GM18861 (cell line): ENCODE measurements around the gene HKDC1.
"Not testable (repeated sequence)": the region's sequence is repeated elsewhere in the genome, so short reads cannot be mapped to it uniquely, and the experiment has no call there.

ENCODE experiments used
- ATAC-seq: cut with Tn5 transposase; IDR thresholded peaks from one replicate; pipeline ENCODE4 v1.9.1; 2021; ENCODE audit not compliant: unreplicated experiment

Gene HKDC1, protein sequence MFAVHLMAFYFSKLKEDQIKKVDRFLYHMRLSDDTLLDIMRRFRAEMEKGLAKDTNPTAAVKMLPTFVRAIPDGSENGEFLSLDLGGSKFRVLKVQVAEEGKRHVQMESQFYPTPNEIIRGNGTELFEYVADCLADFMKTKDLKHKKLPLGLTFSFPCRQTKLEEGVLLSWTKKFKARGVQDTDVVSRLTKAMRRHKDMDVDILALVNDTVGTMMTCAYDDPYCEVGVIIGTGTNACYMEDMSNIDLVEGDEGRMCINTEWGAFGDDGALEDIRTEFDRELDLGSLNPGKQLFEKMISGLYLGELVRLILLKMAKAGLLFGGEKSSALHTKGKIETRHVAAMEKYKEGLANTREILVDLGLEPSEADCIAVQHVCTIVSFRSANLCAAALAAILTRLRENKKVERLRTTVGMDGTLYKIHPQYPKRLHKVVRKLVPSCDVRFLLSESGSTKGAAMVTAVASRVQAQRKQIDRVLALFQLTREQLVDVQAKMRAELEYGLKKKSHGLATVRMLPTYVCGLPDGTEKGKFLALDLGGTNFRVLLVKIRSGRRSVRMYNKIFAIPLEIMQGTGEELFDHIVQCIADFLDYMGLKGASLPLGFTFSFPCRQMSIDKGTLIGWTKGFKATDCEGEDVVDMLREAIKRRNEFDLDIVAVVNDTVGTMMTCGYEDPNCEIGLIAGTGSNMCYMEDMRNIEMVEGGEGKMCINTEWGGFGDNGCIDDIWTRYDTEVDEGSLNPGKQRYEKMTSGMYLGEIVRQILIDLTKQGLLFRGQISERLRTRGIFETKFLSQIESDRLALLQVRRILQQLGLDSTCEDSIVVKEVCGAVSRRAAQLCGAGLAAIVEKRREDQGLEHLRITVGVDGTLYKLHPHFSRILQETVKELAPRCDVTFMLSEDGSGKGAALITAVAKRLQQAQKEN

DNA sequence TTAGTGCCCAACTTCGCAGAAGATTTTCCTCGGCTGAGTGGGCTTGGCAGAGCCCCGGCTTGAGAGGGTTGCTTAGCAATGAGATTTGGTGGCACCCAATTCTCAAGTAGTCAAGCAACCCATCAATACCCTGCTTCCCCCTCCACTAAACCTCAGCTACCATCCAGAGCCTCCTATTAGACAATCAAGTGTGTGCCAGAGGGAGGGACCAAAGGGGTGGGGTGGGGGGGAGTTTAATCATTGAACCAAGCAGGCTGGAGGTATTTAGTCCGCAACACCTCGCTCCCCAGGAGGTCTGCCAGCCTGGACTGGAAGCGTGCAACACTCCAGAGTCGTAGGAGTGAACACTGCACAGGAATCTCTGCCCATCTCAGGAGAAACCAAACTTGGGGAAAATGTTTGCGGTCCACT, at the start of gene HKDC1:
Gene HKDC1 (plus strand): TSS at position 292 of the 411 bp plus-strand sequence. CDS start 104 bp downstream, at position 396.
- no peak for ATAC-seq

DNA sequence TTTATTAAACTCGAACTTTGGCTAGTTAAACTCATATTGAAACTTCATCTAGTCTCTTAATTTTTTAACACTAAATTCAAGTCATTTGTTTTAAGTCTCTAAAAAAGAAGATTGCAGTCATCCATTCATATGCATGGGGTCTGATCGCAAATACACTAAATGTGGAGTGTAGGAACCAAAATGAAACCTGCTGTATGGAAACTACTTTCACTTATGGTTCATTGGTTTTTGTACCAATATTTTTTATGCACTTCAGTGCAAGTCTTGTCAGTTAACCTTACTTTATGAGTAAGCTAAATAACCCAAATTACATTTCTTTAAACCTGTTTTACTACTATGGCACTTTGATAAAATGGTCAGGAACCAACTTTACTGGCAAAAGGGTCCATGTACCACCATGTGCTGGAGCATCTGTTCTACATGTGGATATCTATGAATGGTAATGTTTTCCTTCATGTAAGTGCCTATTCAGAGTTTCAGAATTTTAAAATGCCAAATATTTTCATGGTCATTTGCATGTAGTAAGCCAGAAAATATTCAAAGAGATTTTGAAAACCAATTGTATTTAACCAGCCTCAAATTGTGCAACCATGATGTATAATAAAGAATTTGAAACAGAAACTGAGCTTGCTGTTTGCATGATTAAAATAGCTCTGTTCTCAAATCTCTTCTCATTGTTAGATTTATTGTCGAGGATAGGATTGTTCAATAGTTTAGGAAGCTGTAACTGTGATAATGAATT, 47.7 kb upstream of the HKDC1 start:
- no peak for ATAC-seq

DNA sequence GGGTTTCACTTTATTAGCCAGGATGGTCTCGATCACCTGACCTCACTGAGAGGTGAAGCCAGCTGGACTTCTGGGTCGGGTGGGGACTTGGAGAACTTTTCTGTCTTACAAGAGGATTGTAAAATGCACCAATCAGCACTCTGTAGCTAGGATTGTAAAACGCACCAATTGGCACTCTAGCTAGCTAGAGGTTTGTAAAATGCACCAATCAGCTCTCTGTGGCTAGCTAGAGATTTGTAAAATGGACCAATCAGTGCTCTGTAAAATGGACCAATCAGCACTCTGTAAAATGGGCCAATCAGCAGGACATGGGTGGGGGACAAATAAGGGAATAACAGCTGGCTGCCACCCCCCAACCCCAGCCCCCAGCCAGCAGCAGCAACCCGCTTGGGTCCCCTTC, 44.8 kb upstream of the HKDC1 start:
- ATAC-seq, result not testable (repeated sequence)

DNA sequence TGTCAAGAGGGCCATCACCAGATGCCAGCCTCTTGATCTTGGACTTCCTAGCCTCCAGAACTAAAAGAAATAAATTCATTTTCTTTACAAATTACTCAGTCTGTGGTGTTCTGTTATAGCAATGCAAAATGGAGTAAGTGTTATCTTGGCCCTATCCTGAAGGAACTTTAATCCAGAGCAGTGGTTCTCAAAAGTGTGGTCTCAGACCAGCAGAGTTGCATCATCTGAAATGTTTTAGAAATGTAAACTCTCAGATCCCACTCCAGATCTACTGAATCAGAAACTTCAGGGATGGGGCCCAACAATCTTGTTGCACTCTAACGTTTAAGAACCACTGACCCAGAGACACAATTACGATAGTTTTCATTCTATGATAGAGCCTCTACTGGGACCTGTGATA, 43.3 kb upstream of the HKDC1 start:
- no peak for ATAC-seq

DNA sequence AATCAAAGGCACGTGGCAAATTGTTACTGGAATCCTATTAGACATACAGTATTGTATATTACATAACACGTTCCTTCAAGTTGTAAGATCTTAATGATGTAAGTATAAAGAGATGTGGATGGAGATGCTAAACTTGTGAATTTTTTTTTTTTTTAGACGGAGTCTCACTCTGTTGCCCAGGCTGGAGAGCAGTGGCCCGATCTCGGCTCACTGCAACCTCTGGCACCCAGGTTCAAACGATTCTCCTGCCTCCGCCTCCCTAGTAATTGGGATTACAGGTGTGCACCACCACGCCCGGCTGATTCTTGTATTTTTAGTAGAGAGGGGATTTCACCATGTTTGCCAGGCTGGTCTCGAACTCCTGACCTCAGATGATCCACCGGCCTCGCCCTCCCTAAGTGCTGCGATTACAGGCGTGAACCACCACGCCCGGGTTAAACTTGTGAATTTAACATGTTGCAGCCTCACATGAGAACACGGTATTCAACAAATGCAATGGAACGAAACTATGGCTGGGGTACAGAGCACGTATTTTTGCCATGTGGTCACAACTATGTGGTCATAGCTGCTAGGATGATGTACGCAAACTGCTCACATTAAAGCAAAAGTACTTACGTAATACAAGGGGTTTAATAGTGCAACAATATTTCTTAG, 40.9 kb upstream of the HKDC1 start:
- peak; percentile 28 for ATAC-seq

DNA sequence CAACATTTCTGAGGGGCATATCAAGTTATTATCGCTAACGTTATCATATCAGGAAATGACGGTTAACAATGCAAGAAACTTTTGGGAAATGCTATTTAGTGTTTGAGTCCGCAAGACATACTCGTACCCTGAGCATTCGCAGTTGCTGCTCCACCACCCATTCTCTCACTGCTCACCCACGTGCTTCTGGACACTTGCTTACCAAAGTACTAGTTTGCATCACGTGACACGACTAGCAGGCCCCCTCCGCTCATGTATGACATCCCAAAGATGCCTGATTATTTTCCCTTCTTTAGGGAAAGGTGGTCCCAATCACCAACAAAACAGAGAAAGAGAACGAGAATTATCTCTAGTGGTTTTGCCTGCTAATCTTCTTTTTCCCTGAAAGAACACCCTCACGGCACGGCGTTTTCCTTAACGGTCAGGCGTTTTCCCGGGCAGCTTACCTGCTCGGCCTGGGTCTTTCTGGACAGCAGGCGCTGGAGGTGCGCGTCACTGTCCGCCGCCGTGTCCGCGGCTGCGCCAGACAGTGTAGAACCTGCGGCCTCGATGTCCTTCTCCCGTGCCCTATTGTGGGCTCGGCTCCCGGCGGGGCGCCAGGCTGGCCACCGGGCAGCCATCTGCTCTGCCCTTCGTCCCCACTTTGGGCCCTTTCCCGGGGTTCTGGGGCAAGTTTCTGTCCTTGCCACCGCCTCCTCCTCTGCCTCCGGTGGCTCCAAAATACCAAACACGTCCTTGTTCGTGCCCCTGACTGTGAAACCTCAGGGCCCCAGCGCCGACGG, 40.2 kb upstream of the HKDC1 start, which contains the start of gene SUPV3L1:
Gene SUPV3L1 (plus strand): TSS at position 492 of the 782 bp plus-strand sequence. CDS start 58 bp downstream, at position 550.
- ATAC-seq, result peak; percentile 76

DNA sequence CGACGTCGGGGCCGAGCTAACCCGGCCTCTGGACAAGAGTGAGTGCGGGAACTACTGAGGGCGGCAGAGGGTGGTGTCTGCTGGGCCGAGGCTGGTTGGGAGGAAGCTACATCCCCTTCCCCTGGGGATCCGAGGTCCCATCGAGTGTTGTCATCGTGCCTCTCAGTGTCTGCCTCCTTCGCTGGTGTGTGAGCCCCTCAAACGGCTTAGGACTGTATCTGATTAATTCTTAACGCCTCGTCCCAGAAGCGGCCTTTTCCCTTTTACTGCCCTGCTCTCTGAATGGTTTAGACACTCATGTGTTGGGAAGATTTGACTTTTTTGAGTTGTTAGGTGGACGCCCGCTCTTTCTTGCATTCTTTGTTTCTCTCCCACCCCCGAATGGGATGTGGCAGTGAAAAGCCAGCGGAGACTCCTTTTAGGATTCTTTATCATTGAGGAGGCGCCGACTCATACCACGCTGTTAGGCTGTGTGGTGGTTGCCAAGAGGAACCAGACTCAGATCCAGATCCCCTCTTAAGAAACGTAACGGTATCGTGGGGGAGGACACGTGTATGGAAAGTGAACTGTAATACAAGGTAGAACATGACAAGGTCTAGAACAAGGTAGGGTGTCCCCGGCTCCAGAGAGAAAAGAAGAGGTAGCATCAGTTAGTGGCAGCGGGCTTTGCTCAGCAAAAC, 39.5 kb upstream of the HKDC1 start:
- no peak for ATAC-seq

DNA sequence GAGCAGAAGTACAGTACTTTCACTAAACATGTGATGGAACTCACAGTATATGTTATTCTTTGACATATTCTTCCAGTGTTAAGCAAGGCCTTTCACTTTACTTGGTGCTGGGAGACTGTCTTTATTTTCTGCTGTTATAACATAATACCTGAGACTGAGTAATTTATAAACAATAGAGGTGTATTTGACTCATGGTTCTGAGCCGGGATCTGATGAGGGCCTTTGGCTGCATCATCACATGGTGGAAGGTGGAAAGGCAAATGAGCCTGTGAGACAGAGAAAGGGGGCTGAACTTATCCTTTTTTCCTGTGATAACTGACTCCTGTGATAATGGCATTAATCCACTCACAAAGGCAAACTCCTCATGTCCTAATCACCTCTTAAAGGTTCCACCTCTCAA, 38.7 kb upstream of the HKDC1 start:
- ATAC-seq, result no peak

DNA sequence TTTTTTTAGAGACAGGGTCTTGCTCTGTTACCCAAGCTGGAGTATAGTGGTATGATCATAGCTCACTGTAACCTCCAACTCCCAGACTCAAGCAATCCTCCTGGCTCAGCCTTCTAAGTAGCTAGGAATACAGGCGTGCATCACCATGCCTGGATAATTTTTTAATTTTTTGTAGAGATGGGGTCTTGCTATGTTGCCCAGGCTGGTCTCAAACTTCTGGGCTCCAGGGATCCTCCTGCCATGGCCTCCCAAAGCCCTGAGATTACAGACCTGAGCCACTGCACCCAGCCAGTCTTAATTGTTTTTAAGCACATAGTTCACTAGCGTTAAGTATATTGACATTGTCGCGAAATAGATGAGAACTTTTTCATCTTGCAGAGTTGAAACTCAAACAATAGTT, 38.1 kb upstream of the HKDC1 start:
- ATAC-seq, result no peak

DNA sequence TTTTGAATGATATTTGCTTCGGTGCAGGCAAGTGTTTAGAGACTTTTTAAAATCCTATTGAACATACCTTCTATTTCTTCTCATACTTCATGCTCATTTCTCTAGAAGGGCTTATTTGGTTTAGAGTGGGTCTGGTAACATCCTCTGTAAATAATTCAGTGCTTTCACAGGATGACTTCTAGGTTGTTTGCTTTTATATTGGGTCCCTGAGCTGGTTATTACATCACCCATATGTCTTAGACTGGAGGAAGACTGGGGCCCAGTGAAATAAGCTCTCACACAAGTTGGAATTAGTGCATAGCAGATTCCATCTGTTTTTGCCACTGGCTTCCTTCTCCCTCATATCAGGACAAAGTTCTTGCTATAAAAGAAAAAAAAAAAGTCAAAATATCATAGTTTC, 33.6 kb upstream of the HKDC1 start:
- no peak for ATAC-seq

DNA sequence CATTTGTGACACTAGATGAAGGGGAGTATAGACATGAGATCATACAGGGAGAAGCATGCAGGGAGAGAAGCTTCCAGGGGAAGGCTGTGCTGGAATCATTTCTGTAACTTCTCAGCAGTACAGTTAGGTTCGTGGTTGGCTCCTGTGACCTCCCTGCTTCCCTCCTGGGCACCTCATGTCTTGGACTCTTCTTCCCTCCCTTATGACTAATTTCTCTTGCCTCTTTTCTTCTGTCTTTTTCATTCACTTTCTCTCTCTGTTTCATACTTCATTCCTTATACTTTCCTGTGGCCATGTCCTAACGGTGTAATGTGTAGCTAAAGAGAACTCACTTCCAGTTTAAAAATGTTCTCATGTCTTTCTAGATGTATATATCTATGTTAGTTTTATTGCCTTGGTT, 19.1 kb upstream of the HKDC1 start:
- ATAC-seq, result no peak

DNA sequence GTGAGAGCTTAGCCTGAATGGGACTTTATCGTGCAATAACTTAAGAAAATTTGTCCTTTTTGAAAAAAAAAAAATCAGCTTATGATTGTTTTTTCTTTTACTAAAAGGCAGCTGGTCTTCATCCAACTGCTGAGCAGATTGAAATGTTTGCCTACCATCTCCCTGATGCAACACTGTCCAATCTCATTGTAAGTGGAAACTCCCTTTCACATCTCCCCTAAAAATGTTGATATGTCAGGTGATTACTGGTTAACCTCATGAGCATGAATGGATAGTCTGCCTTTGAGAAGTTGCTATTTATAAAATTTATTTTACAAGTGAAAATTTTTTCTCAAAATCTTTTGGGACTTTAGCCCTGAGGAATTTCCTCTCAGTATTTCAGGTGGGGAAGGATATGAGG, 17.8 kb upstream of the HKDC1 start:
- no peak for ATAC-seq

DNA sequence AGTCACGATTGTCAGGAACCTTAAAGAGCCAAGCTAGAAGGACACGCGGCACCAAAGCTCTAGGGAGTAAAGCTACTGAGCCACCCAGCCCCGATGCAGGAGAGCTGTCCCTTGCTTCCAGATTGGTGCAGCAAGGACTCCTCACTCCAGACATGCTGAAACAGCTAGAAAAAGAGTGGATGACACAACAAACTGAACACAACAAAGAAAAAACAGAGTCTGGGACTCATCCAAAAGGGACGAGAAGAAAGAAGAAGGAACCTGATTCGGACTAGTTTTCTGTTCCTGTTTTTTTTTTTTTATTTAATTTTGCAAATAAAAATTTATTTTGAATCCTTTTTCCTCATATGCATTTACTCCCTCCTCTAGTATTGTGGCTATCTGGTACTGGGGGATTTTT, 11.4 kb upstream of the HKDC1 start:
- no peak for ATAC-seq

DNA sequence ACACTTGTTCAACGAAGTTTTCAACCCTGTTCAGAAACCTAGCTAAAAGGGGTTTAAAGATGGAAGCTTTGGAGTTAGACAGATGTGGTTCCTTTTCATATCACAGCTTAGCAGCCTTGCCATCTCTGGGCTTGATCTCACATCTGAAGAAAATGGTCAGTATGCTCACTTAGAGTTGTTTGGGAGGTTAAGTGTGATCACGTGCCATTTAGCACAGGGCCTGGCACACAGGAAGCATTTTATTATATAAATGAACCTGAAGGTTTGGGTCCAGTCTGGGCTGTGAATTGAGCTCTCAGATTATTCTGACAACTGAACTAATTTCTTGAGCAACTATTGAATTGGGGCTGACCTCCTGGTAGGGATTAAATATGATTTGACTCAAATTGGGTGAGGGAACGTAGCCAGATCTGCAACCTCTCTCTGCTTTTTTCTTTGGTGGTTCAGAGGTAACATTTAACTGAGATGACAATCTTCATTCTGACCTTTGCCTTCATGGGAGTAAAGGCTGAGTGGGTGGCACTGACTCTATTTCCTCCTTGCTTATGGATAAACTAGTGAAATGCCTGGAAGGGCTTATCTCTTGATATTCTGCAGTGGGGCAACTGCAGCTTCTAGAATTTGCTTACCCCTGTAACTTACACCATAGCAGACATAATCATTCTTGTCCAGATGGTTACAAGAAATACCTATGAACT, 10.2 kb upstream of the HKDC1 start:
- ATAC-seq, result no peak

DNA sequence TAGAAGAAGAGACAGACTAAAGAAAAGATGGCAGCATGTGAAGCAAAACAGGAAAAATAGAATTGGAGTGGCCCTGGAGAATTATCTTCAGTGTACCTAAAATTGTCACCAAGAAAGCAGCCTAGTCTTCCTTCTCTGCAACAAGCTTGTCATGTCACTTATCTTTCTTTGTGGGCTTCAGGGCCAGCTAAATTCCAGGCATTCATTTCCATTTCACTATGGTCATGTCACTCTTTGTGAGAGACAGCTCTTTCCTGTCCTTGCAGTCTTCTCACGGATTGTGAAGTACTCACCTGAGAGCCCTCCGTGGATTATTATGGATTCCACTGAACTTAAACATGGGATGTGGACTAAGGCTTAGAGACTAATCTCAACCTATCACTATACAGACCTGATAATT, 9.0 kb upstream of the HKDC1 start:
- no peak for ATAC-seq

DNA sequence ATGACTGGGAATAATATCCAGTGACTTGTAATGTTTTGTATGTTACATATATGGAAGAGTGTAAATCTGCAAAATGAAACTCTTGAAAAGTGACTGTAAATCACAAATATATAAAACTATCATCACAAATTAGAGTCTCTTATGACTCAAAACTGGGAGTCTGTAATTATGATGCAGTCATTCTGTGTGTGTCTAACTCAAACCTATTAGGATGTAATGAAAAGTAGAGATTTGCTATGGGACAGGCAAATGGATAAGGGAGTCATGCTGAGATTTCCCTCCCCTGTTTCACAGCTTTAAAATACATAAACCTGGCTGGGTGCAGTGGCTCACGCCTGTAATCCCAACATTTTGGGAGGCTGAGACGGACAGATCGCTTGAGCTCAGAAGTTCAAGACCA, 8.6 kb upstream of the HKDC1 start:
- ATAC-seq, result no peak

DNA sequence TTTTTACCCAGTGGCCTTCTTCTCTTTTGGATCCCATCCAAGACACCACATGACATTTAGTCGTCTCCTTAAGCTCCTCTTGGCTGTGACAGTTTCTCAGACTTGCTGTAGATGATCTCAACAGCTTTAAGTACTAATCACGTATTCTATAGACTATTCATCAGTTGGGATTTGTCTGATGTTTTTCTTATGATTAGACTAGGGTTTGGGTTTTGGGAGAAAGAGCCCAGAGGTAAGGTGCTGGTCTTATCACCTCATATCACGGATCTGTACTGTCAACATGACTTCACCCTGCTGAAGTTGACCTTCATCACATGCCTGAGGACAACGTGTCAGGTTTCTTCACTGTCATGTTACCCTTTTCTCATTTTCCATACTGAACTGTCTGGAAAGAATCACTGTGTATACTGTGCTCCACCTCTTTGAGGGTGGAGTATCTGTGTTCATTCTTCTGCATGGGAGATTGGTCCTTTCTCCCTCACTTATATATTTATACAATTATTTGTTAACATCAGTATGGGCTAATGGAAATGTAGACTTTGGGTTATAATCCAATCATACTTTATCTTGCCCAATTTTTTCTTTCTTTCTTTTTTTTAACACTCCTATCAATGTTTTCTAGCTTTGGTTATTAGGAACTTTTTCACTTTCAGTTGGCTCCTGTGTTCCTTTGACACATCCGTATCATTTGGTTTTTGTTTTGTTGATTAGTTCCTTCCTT, 6.4 kb upstream of the HKDC1 start:
- ATAC-seq, result no peak

DNA sequence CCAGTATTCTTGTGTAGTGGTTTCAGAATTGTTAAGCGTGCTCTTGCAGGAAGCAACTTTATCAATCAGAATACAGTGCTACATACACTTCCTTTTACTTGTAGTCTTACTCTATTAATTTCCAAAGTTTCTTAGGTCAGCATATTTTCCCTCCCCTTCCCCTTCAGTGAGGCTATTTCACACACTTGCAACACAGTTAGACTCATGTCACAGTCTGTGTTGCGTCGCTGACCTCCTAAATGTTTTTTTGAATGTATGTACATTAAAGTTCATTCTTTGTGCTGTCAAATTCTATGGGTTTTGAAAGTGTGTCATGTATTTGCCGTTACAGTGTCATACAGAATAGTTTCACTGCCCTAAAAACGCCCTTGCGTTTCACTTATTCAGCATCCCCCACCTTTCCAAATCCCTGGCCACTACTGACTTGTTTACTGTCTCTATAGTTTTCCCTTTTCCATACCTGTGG, 5.4 kb upstream of the HKDC1 start:
- ATAC-seq, result no peak
